CD14-positive monocyte (primary cell): Measurements from ENCODE around the gene SH3RF1. TPM values are rescaled to one million over a fixed set of nuclear protein-coding genes. Genes with fewer than 3 reads are reported as not detected.

Source experiments
- DNase-seq, 3 donors: peaks; one replicate each; pipeline ENCODE4 v3.0.0-alpha.2; 2011 to 2022
- H2AFZ ChIP-seq: 2 replicates; pipeline ENCODE4 v1.6.0; 2012; ENCODE audit warnings: mild to moderate bottlenecking, low read depth, low read length, inconsistent platforms; ENCODE audit not compliant: insufficient read depth, poor library complexity, severe bottlenecking
- H3K27ac ChIP-seq, 2 donors: 1 replicate in 1 of 2; 2 replicates in 1 of 2; pipeline ENCODE4 v1.5.1; 2012 to 2013; ENCODE audit warnings: low read length in 2 of 2, control low read depth in 1 of 2, inconsistent platforms in 1 of 2, low read depth in 1 of 2, mild to moderate bottlenecking in 1 of 2
- H3K27me3 ChIP-seq, 2 donors: one replicate each; pipeline versions ENCODE4 v1.6.0 to v1.6.1; 2011 to 2013; ENCODE audit warnings: low read length in 2 of 2; ENCODE audit not compliant: control insufficient read depth in 2 of 2, insufficient read depth in 2 of 2
- H3K36me3 ChIP-seq, 2 donors: replicated peaks in 1 of 2; 1 replicate in 1 of 2; 2 replicates in 1 of 2; pipeline versions ENCODE4 v1.5.1 to v1.6.1; 2012 to 2013; ENCODE audit warnings: low read length in 2 of 2, control low read depth in 1 of 2, inconsistent platforms in 1 of 2, mild to moderate bottlenecking in 1 of 2; ENCODE audit not compliant: insufficient read depth in 2 of 2, control insufficient read depth in 1 of 2
- H3K4me1 ChIP-seq, 2 donors: 1 replicate in 1 of 2; 2 replicates in 1 of 2; pipeline versions ENCODE4 v1.5.1 to v1.6.1; 2012 to 2013; ENCODE audit warnings: low read length in 2 of 2, control low read depth in 1 of 2, inconsistent platforms in 1 of 2, mild to moderate bottlenecking in 1 of 2, moderate library complexity in 1 of 2; ENCODE audit not compliant: insufficient read depth in 2 of 2, control insufficient read depth in 1 of 2
- H3K4me2 ChIP-seq: replicated peaks from 2 replicates; pipeline ENCODE3; 2012; ENCODE audit warnings: low read length, moderate library complexity, mild to moderate bottlenecking; ENCODE audit not compliant: poor library complexity, severe bottlenecking; ENCODE audit errors: extremely low read depth
- H3K4me3 ChIP-seq, 3 experiments: fragments of 200-600 bp in 1 of 3; sonication (generic) in 1 of 3; replicated peaks in 1 of 3; 1 replicate in 2 of 3; 2 replicates in 1 of 3; pipeline ENCODE4 v1.5.1; 2011 to 2013; ENCODE audit warnings: low read length in 3 of 3, mild to moderate bottlenecking in 3 of 3, control low read depth in 2 of 3, low read depth in 2 of 3, inconsistent platforms in 1 of 3, moderate library complexity in 1 of 3
- H3K79me2 ChIP-seq: 2 replicates; pipeline ENCODE4 v1.6.0; 2012; ENCODE audit warnings: mild to moderate bottlenecking, control low read depth, inconsistent platforms, low read length, moderate library complexity; ENCODE audit not compliant: insufficient read depth
- H3K9ac ChIP-seq: 2 replicates; pipeline ENCODE4 v1.6.0; 2017; ENCODE audit warnings: low read length, mild to moderate bottlenecking; ENCODE audit not compliant: insufficient read depth, poor library complexity, severe bottlenecking
- H3K9me3 ChIP-seq, 2 donors: replicated peaks in 1 of 2; 1 replicate in 1 of 2; 2 replicates in 1 of 2; pipeline versions ENCODE4 v1.5.1 to v1.6.1; 2012 to 2013; ENCODE audit warnings: low read length in 2 of 2, control low read depth in 1 of 2; ENCODE audit not compliant: control insufficient read depth in 1 of 2, insufficient read depth in 1 of 2
- H4K20me1 ChIP-seq: 2 replicates; pipeline ENCODE4 v1.6.0; 2012; ENCODE audit warnings: mild to moderate bottlenecking, low read length, control low read depth, moderate library complexity; ENCODE audit not compliant: insufficient read depth
- H3K27ac Mint-ChIP-seq, 7 donors: one replicate each; pipeline ENCODE4 v1.8.0; 2020; ENCODE audit warnings: mild to moderate bottlenecking in 7 of 7, mixed read lengths in 7 of 7, moderate library complexity in 6 of 7, inconsistent platforms in 2 of 7
- H3K27me3 Mint-ChIP-seq, 3 donors: one replicate each; pipeline ENCODE4 v1.8.0; 2021 to 2022; ENCODE audit warnings: low read depth in 3 of 3, mild to moderate bottlenecking in 3 of 3, mixed read lengths in 3 of 3, moderate library complexity in 3 of 3, inconsistent platforms in 1 of 3
- H3K36me3 Mint-ChIP-seq, 2 donors: one replicate each; pipeline ENCODE4 v1.8.0; 2020; ENCODE audit warnings: mixed read lengths in 2 of 2, inconsistent platforms in 1 of 2, mild to moderate bottlenecking in 1 of 2
- H3K4me1 Mint-ChIP-seq: one replicate; pipeline ENCODE4 v1.8.0; 2020; ENCODE audit warnings: mild to moderate bottlenecking, mixed read lengths
- H3K4me3 Mint-ChIP-seq, 2 donors: one replicate each; pipeline ENCODE4 v1.8.0; 2020; ENCODE audit warnings: mild to moderate bottlenecking in 2 of 2, mixed read lengths in 2 of 2, moderate library complexity in 1 of 2
- H3K9me3 Mint-ChIP-seq, 7 donors: one replicate each; pipeline ENCODE4 v1.8.0; 2020 to 2022; ENCODE audit warnings: mixed read lengths in 7 of 7, mild to moderate bottlenecking in 6 of 7, moderate library complexity in 6 of 7, inconsistent platforms in 2 of 7
- CTCF ChIP-seq: fragments of 200-600 bp; IDR thresholded peaks from one replicate; pipeline ENCODE4 v1.8.0; 2022; ENCODE audit warnings: antibody characterized with exemption, mild to moderate bottlenecking
- WGBS: methylation state at CpG from one replicate; pipeline ENCODE4 v1.1.5; 2013; ENCODE audit warnings: missing lambda C conversion rate; ENCODE audit not compliant: insufficient coverage; 5-methylcytosine and 5-hydroxymethylcytosine counted together
- intact Hi-C, 2 donors: fragments of 100-400 bp; cut with micrococcal nuclease; formaldehyde crosslinking; loops; one replicate each; pipeline versions ENCODE4 v1.15.0 to v1.15.1; 2023
- polyA plus RNA-seq, 3 donors: library from polyadenylated mRNA; depleted of rRNA in 1 of 3; unstranded in 2 of 3; stranded (reverse) in 1 of 3; fragments of 300-500 nt in 2 of 3; fragments of >200 nt in 1 of 3; fragmentation: Illumina TruSeq in 2 of 3; gene quantifications; 1 replicate in 2 of 3; 2 replicates in 1 of 3; pipeline ENCODE4 v1.2.3, GENCODE V29; 2012 to 2021

The SH3RF1 gene
- polyA plus RNA-seq, 3 donors: 3.1 to 4.7 (median 4.4) TPM

- no CpG with 5 or more reads among the region's 4 CpGs for WGBS
- no peak for DNase-seq
Measured at GRCh38 chr4:169152899-169153298, 117.9 kb downstream of the SH3RF1 start.

GRCh38 chr4:169152098-169152497, 118.7 kb downstream of the SH3RF1 start:
- peaks cover 33 to 52% of the 10 kb centered on the region in 2 donors for H3K36me3 Mint-ChIP-seq

More at GRCh38 chr4:169152899-169153298, 117.9 kb downstream of the SH3RF1 start:
- no peaks in the 10 kb centered on the region for H4K20me1 ChIP-seq
- intact Hi-C loops: no loop called here
- peaks cover 33 to 52% of the 10 kb centered on the region in 2 donors for H3K36me3 Mint-ChIP-seq
- no peaks in the 10 kb centered on the region for H3K4me1 ChIP-seq
- H3K36me3 ChIP-seq: peaks cover 25 to 69% of the 10 kb centered on the region in 2 donors
- peaks cover 0 to 1% (median 0%) of the 10 kb centered on the region in 3 donors for H3K27me3 Mint-ChIP-seq
- no peak overlapping the region for H3K9ac ChIP-seq
- no peak overlapping the region for H2AFZ ChIP-seq
- H3K79me2 ChIP-seq: no peaks in the 10 kb centered on the region
- H3K27ac Mint-ChIP-seq: peak overlapping the region in 1 of 7 donors; percentile 58
- H3K27ac ChIP-seq: no peak overlapping the region
- H3K4me2 ChIP-seq: no peak overlapping the region
- no peak for TF ChIP-seq CTCF
- no peaks in the 10 kb centered on the region for H3K9me3 ChIP-seq
- H3K4me3 Mint-ChIP-seq: no peak overlapping the region
- no peaks in the 10 kb centered on the region for H3K9me3 Mint-ChIP-seq
- no peaks in the 10 kb centered on the region for H3K4me1 Mint-ChIP-seq
- no peak overlapping the region for H3K4me3 ChIP-seq
- H3K27me3 ChIP-seq: no peaks in the 10 kb centered on the region

More at GRCh38 chr4:169152098-169152497, 118.7 kb downstream of the SH3RF1 start:
- no peak for TF ChIP-seq CTCF
- H3K9me3 ChIP-seq: no peaks in the 10 kb centered on the region
- H3K79me2 ChIP-seq: no peaks in the 10 kb centered on the region
- no peak overlapping the region for H3K9ac ChIP-seq
- H3K36me3 ChIP-seq: peaks cover 28 to 69% of the 10 kb centered on the region in 2 donors
- no peaks in the 10 kb centered on the region for H4K20me1 ChIP-seq
- no peak overlapping the region for H3K27ac Mint-ChIP-seq
- no peak overlapping the region for H3K4me3 Mint-ChIP-seq
- H3K4me3 ChIP-seq: no peak overlapping the region
- no peak for DNase-seq
- no peaks in the 10 kb centered on the region for H3K4me1 Mint-ChIP-seq
- H3K27ac ChIP-seq: no peak overlapping the region
- H3K4me2 ChIP-seq: no peak overlapping the region
- no peak overlapping the region for H2AFZ ChIP-seq
- no peaks in the 10 kb centered on the region for H3K4me1 ChIP-seq
- WGBS: 100% methylated on average over 1 of the region's 3 CpGs
- no peaks in the 10 kb centered on the region for H3K27me3 ChIP-seq
- peaks cover 0 to 1% (median 0%) of the 10 kb centered on the region in 3 donors for H3K27me3 Mint-ChIP-seq
- intact Hi-C loops: no loop called here
- H3K9me3 Mint-ChIP-seq: no peaks in the 10 kb centered on the region
